Endodermal cell (in vitro differentiated cells): ENCODE results near the gene TRIM22. TPM values are rescaled to one million over a fixed set of nuclear protein-coding genes. Genes with fewer than 3 reads are reported as not detected.

Experiments used
- DNase-seq: peaks from one replicate; pipeline ENCODE4 v3.0.0-alpha.2; 2017
- H3K27ac ChIP-seq: 2 replicates; pipeline ENCODE4 v1.5.1; 2013; ENCODE audit warnings: mild to moderate bottlenecking, low read depth, low read length, moderate library complexity
- H3K27me3 ChIP-seq: 2 replicates; pipeline ENCODE4 v1.6.1; 2013; ENCODE audit warnings: mild to moderate bottlenecking, low read length, moderate library complexity; ENCODE audit not compliant: insufficient read depth, control insufficient read depth, poor library complexity, severe bottlenecking
- H3K36me3 ChIP-seq: 2 replicates; pipeline ENCODE4 v1.7.0; 2013; ENCODE audit warnings: mild to moderate bottlenecking, low read length, moderate library complexity; ENCODE audit not compliant: control insufficient read depth, insufficient read depth
- H3K4me1 ChIP-seq: one replicate; pipeline ENCODE4 v1.7.0; 2013; ENCODE audit warnings: low read length; ENCODE audit not compliant: control insufficient read depth, insufficient read depth
- H3K4me3 ChIP-seq: 2 replicates; pipeline ENCODE4 v1.5.1; 2013; ENCODE audit warnings: mild to moderate bottlenecking, low read length, moderate library complexity
- H3K9ac ChIP-seq: 2 replicates; pipeline ENCODE4 v1.6.1; 2013; ENCODE audit warnings: mild to moderate bottlenecking, low read length, moderate library complexity; ENCODE audit not compliant: poor library complexity, severe bottlenecking; ENCODE audit errors: extremely low read depth
- H3K9me3 ChIP-seq: 2 replicates; pipeline ENCODE4 v1.6.1; 2013; ENCODE audit warnings: mild to moderate bottlenecking, low read length, moderate library complexity; ENCODE audit not compliant: control insufficient read depth
- H3K27ac Mint-ChIP-seq: 2 replicates; pipeline ENCODE4 v1.8.0; 2020; ENCODE audit warnings: mixed read lengths
- H3K27me3 Mint-ChIP-seq: 2 replicates; pipeline ENCODE4 v1.8.0; 2021; ENCODE audit warnings: mild to moderate bottlenecking, mixed read lengths; ENCODE audit not compliant: insufficient read depth
- H3K36me3 Mint-ChIP-seq: 2 replicates; pipeline ENCODE4 v1.8.0; 2020; ENCODE audit warnings: low read depth, mixed read lengths
- H3K4me1 Mint-ChIP-seq: 2 replicates; pipeline ENCODE4 v1.8.0; 2020; ENCODE audit warnings: mixed read lengths
- H3K4me3 Mint-ChIP-seq: 2 replicates; pipeline ENCODE4 v1.8.0; 2020; ENCODE audit warnings: mild to moderate bottlenecking, moderate library complexity, mixed read lengths
- H3K9me3 Mint-ChIP-seq: 2 replicates; pipeline ENCODE4 v1.8.0; 2020; ENCODE audit warnings: mild to moderate bottlenecking, mixed read lengths
- CTCF ChIP-seq: fragments of 200-600 bp; sonication (generic); conservative IDR thresholded peaks from 2 replicates; pipeline ENCODE4 v1.5.0; 2021; ENCODE audit warnings: antibody characterized with exemption, mild to moderate bottlenecking
- WGBS, 2 experiments: methylation state at CpG; one replicate each; pipeline versions ENCODE4 v1.1.5 to v1.1.7; 2013; ENCODE audit warnings: missing lambda C conversion rate in 2 of 2, mixed read lengths in 1 of 2; ENCODE audit not compliant: insufficient coverage in 1 of 2, insufficient read length in 1 of 2; 5-methylcytosine and 5-hydroxymethylcytosine counted together
- total RNA-seq, 2 donors: library from RNA; stranded (reverse); fragmentation: NEBNext Ultra II Directional in 1 of 2; extraction: Animal tissue kit (Norgen Biotek cat#: 25700) in 1 of 2; gene quantifications; 2 replicates in 1 of 2; 3 replicates in 1 of 2; pipeline ENCODE4 v1.2.1, GENCODE V29; 2021

The TRIM22 gene
- total RNA-seq, 2 donors from 2014 or later: 1.1 to 3.1 TPM

DNA sequence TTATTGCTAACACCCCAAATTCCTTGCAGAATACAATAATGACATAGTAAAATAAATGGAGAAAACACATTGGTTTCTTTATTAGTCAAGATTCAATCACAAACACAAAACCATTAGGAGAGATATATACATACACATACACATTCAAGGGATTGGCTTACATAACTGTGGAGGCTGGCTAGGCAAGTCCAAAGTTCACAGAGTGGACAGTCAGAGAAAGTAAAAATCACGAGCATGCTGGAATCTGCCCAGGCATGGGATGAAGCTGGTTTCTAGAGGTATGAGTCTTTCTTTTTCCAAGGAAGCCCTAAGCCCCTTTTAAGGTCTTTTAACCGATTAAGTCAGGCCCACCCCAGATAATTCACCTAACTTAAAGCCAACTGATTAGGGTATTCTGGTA, 33.0 kb downstream of the TRIM22 start:
- TF ChIP-seq CTCF: no peak
- H3K4me3 Mint-ChIP-seq: no peak overlapping the region
- H3K27me3 Mint-ChIP-seq: no peaks in the 10 kb centered on the region
- DNase-seq: no peak
- no peak overlapping the region for H3K27ac ChIP-seq
- no peaks in the 10 kb centered on the region for H3K4me1 ChIP-seq
- no peaks in the 10 kb centered on the region for H3K36me3 ChIP-seq
- no peak overlapping the region for H3K4me3 ChIP-seq
- WGBS, 2 experiments: 90% methylated on average over 2 of the region's 2 CpGs; no CpG with 5 or more reads in 1 of the 2 experiments
- H3K9ac ChIP-seq: no peak overlapping the region
- no peaks in the 10 kb centered on the region for H3K9me3 ChIP-seq
- no peaks in the 10 kb centered on the region for H3K27me3 ChIP-seq
- H3K9me3 Mint-ChIP-seq: no peaks in the 10 kb centered on the region
- no peaks in the 10 kb centered on the region for H3K36me3 Mint-ChIP-seq
- H3K4me1 Mint-ChIP-seq: no peaks in the 10 kb centered on the region
- no peak overlapping the region for H3K27ac Mint-ChIP-seq

DNA sequence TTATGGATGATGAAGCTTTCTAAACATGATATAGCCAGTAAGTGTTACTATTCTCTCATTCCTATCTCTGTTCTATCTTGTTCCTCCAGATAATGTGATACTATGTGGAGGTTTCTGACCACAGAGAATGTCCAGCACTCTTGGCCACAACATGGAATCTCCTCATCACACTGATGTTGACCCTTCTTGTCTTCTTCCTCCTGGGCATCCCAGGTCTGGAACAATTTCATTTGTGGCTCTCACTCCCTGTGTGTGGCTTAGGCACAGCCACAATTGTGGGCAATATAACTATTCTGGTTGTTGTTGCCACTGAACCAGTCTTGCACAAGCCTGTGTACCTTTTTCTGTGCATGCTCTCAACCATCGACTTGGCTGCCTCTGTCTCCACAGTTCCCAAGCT, 36.8 kb downstream of the TRIM22 start:
- H3K36me3 ChIP-seq: no peaks in the 10 kb centered on the region
- H3K36me3 Mint-ChIP-seq: no peaks in the 10 kb centered on the region
- no peaks in the 10 kb centered on the region for H3K9me3 Mint-ChIP-seq
- H3K27ac Mint-ChIP-seq: no peak overlapping the region
- no peak overlapping the region for H3K27ac ChIP-seq
- no peak overlapping the region for H3K4me3 Mint-ChIP-seq
- H3K4me1 Mint-ChIP-seq: no peaks in the 10 kb centered on the region
- TF ChIP-seq CTCF: no peak
- no peaks in the 10 kb centered on the region for H3K9me3 ChIP-seq
- H3K9ac ChIP-seq: no peak overlapping the region
- no peaks in the 10 kb centered on the region for H3K27me3 Mint-ChIP-seq
- H3K4me1 ChIP-seq: no peaks in the 10 kb centered on the region
- WGBS, 2 experiments: 90 to 100% methylated on average over 1 of the region's 1 CpG
- no peak overlapping the region for H3K4me3 ChIP-seq
- H3K27me3 ChIP-seq: no peaks in the 10 kb centered on the region
- no peak for DNase-seq

GRCh38 chr11:5727691-5728090, 38.1 kb downstream of the TRIM22 start:
- Histone ChIP-seq H3K27ac (no peak overlapping the region), H3K27me3 (no peaks in the 10 kb centered on the region), H3K4me1 (no peaks in the 10 kb centered on the region), H3K9ac (no peak overlapping the region), H3K36me3 (no peaks in the 10 kb centered on the region), H3K4me3 (no peak overlapping the region), H3K9me3 (no peaks in the 10 kb centered on the region)
- H3K27me3 Mint-ChIP-seq: no peaks in the 10 kb centered on the region
- DNase-seq: no peak
- TF ChIP-seq CTCF: no peak
- H3K4me3 Mint-ChIP-seq: no peak overlapping the region
- H3K36me3 Mint-ChIP-seq: no peaks in the 10 kb centered on the region
- WGBS, 2 experiments: 95 to 100% methylated on average over 1 of the region's 1 CpG
- H3K27ac Mint-ChIP-seq: no peak overlapping the region
- H3K9me3 Mint-ChIP-seq: no peaks in the 10 kb centered on the region
- no peaks in the 10 kb centered on the region for H3K4me1 Mint-ChIP-seq
